Glomerular endothelial cell (primary cell): ENCODE measurements around the gene ITGAX. TPM values are rescaled to one million over a fixed set of nuclear protein-coding genes. Genes with fewer than 3 reads are reported as not detected.

ENCODE experiments used
- DNase-seq: peaks from one replicate; pipeline ENCODE4 v3.0.0-alpha.2; 2011; ENCODE audit warnings: low read depth, low spot score; ENCODE audit errors: extremely low read depth
- total RNA-seq: library from RNA; depleted of rRNA; stranded (reverse); fragments of >200 nt; gene quantifications from 2 replicates; pipeline ENCODE4 v1.2.3, GENCODE V29; 2015

The ITGAX gene
- total RNA-seq, 1 donor from 2014 or later = 0.23 TPM

- no peak for DNase-seq
These were observed 7.5 kb upstream of the ITGAX start for GRCh38 chr16:31347445-31347844.

DNA sequence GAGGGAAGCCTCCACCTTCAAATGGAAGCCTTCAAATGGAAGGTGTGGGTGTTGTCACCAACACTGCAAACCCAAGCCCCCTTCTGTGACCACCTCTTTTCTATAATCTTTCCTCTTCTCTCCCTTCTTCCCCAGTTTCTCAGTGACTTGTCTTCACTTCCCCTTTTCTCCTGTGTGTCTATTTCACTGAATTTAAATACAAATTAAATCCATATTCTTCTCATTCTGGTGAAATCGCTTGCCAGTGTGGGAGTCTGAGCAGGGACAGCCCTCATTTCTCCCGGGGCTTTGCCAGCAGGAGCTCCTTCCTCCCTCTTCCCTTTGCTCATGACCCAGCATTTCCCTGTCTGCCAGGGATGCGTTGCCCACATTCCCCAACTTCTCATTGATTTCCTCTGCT, 6.4 kb upstream of the ITGAX start:
- DNase-seq = no peak

DNA sequence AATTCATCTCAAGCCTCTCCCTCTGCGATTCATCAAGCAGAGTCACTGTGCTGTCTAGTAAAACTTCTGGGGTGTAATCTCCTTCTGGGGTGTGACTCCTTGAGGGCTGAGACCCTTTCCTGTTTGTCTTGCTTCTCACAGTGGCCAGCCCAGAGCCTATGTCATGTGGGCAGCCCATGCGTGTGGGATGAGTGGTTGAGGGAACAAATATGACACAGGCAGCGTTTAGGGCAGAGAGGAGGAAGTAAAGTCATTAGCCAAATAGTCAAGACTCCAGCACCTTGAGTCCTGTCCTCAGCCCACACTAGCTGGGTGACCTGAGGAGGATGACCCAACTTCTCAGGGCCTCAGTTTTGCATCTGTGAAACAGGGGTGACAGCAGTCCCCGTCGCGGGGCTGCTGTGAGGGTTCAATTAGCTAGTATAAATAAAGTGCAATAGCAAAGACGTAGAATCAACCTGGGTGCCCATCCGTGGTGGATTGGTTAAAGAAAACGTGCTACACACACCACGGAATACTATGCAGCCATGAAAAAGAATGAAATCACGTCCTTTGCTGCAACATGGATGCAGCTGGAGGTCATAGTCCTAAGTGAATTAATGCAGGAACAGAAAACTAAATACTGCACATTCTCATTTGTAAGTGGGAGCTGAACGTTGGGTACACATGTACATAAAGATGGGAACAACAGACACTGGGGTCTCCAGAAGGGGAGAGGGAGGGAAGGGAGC, 4.5 kb upstream of the ITGAX start:
- DNase-seq = no peak

- DNase-seq = no peak
These were observed 3.6 kb upstream of the ITGAX start for GRCh38 chr16:31351246-31351941.

- DNase-seq = no peak
These were observed 3.0 kb upstream of the ITGAX start for GRCh38 chr16:31351942-31352325.

DNA sequence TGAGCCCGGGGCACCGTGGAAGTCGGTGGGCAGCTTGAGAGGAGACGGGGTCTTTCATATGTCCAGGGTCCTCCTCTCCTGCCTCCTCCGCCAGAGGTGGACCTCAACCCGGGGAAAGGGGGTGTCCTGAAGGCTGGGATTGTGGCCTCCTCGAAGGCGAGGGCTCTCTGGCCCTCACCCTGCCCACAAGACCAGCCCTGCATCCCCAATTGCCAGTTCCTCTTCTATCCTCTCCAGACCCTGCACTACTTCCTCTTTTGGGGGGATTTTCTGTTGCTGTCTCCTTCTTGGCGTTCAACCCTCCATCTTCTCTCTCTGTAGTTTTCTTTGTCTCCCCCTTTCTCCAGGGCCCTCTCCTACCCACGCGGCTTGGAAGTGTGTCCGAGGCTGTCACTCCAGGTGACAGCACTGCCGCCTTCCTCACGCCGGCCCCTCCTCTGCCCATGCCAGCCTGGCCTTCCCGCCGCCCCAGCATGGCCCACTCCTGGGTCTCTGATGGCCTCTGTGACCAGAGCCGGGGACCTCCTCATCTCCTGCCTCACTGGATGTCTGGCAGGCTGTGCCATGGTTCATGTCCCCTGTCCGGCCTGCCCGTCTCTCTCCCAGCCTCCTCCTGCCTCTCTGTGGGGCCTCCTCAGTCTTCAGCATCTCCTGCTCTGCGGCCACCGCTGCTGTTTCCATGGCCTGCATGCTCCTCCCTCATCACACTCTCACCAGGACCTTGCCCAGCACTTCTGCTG, 2.4 kb upstream of the ITGAX start:
- no peak for DNase-seq

GRCh38 chr16:31355431-31356100, 590 bp downstream of the ITGAX start:
- DNase-seq = no peak

DNA sequence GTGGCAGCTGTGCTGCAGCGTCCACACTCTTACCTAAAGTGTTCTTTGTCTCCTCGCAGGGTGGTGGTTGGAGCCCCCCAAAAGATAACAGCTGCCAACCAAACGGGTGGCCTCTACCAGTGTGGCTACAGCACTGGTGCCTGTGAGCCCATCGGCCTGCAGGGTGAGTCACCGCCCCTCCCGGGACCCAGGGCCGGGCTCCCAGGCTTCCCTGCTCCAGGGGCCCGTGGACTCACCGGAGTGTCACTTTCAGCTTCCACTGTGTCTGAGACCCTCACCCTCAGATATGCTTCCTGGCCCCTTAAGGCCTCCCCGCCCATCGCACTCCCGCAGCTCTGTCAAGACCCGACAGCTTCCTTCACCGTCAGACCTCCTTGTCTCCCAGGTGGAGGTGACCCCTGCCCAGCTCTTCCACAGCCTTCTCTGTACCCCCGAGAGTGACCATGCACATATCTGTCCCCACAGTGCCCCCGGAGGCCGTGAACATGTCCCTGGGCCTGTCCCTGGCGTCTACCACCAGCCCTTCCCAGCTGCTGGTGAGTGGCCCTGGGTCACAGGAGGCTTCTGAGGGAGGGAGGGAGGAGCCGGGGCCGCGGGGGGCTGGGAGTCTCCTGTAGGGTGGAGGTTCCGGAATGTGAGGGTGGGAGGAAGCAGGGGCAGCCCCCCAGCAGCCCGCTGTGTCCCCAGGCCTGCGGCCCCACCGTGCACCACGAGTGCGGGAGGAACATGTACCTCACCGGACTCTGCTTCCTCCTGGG, 1.8 kb downstream of the ITGAX start:
- DNase-seq = no peak

GRCh38 chr16:31357324-31358109, 2.5 kb downstream of the ITGAX start:
- DNase-seq = no peak

DNA sequence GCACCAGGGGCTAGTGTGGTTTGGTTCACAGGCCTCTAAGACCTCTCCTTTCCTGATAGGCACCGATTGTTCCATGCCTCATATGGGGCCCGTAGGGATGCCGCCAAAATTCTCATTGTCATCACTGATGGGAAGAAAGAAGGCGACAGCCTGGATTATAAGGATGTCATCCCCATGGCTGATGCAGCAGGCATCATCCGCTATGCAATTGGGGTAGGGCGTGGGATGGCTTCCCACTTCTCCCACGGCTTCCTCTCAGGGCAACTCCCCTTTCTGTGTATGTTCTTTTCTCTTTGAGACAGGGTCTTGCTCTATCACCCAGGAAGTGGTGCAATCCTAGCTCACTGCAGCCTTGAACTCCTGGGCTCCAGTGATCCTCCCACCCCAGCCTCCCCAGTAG, 5.3 kb downstream of the ITGAX start:
- DNase-seq = no peak

GRCh38 chr16:31361201-31362110, 6.5 kb downstream of the ITGAX start:
- DNase-seq = no peak

- DNase-seq = no peak
These were observed 7.8 kb downstream of the ITGAX start for GRCh38 chr16:31362476-31363405.

GRCh38 chr16:31363721-31364120, 8.7 kb downstream of the ITGAX start:
- no peak for DNase-seq

- no peak for DNase-seq
These were observed 9.4 kb downstream of the ITGAX start for GRCh38 chr16:31364421-31364820.

GRCh38 chr16:31365131-31365865, 10.3 kb downstream of the ITGAX start:
- DNase-seq = no peak

DNA sequence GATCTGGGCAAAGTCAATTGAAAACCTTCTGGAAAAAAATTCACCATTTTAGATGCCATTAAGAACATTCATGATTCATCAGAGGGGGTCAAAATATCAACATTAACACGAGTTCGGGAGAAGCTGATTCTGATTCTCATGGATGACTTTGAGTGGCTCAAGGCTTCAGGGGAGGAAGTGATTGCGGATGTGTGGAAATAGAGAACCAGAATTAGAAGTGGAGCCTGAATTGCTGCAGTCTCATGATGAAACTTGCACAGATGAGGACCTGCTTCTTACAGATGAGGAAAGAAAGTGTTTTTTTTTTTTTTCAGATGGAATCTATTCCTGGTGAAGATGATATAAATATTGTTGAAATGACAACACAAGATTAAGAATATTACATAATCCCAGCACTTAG, 12.9 kb downstream of the ITGAX start:
- DNase-seq = no peak

DNA sequence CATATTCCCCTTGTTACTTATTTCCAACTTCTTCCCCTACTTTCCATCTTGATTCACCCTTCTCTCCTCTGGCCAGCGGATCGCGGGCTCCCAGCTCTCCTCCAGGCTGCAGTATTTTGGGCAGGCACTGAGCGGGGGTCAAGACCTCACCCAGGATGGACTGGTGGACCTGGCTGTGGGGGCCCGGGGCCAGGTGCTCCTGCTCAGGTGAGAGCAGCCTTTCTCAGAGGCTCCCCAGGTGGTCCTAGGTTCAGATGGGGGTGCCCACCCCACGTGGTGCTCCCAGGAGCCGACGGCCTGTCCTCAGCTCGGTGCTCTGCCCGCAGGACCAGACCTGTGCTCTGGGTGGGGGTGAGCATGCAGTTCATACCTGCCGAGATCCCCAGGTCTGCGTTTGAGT, 16.0 kb downstream of the ITGAX start:
- no peak for DNase-seq
